Mucosa of descending colon (tissue), 3 donors: ENCODE results near the gene C4orf17. TPM values are rescaled to one million over a fixed set of nuclear protein-coding genes. Genes with fewer than 3 reads are reported as not detected.

Source experiments
- ATAC-seq: fragments of 200-7000 bp; cut with Tn5 transposase; one replicate; pipeline ENCODE4 v1.9.1; 2020; ENCODE audit warnings: mild to moderate bottlenecking, moderate library complexity
- DNase-seq, 3 donors: peaks; one replicate each; pipeline ENCODE4 v3.0.0-alpha.2; 2020
- H3K36me3 ChIP-seq: fragments of 200-600 bp; one replicate; pipeline ENCODE4 v1.8.0; 2021; ENCODE audit warnings: low read depth, mild to moderate bottlenecking
- H3K4me1 ChIP-seq: fragments of 200-600 bp; one replicate; pipeline ENCODE4 v1.8.0; 2021; ENCODE audit warnings: low read depth, mild to moderate bottlenecking
- H3K4me3 ChIP-seq: fragments of 200-600 bp; one replicate; pipeline ENCODE4 v1.8.0; 2021; ENCODE audit warnings: mild to moderate bottlenecking
- H3K9me3 ChIP-seq: fragments of 200-600 bp; one replicate; pipeline ENCODE4 v1.8.0; 2021; ENCODE audit warnings: mild to moderate bottlenecking
- intact Hi-C, 2 donors: fragments of 100-400 bp; cut with DNase I in 1 of 2; cut with micrococcal nuclease in 1 of 2; formaldehyde crosslinking; loops; one replicate each; pipeline versions ENCODE4 v1.11.0 to v1.11.1; 2022; cut with DNase I, micrococcal nuclease
- total RNA-seq, 3 donors: library from RNA; stranded (reverse); fragmentation: NEBNext Ultra II Directional in 2 of 3; extraction: Animal tissue kit (Norgen Biotek cat#: 25700) in 2 of 3; gene quantifications; one replicate each; pipeline versions ENCODE4 v1.2.1 to v1.2.4, GENCODE V29; 2021 to 2023
- TF ChIP-seq, protein P1 (sequence below): fragments of 200-600 bp; IDR thresholded peaks from one replicate; pipeline ENCODE4 v1.8.0; 2022; ENCODE audit warnings: antibody characterized with exemption, mild to moderate bottlenecking
- donor health status: DM: no; HTN: no; CAD: no; lungs with moderate emphysema.
- donor health status: DM: no; HTN: no; CAD: no.
- donor health status: DM: no; HTN: yes; CAD: no.

C4orf17 gene
- total RNA-seq, 3 donors from 2014 or later = not detected

DNA sequence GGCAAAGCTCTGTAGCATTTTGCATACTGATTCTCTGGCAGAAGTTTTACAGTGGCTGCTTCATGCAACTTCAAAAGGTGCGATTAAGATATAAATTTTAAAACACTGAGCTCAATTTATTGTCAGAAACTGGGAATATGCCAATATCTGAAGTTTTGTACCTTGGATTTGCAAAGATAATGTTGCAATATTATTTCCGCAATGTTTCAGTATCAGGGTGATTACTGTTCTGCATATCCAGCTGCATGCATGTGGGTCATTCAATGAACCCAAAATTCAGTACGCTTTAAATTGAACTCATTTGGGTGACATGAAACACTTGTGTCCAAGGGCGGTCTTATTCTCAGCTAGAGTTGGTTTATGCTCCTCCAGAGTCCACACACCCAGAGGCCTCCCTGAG lies 26.9 kb downstream of the C4orf17 start:
- DNase-seq = no peak
- intact Hi-C loops = no loop called here
- Histone ChIP-seq H3K4me3 (no peak overlapping the region), H3K4me1 (no peaks in the 10 kb centered on the region), H3K36me3 (no peaks in the 10 kb centered on the region), H3K9me3 (no peaks in the 10 kb centered on the region)
- TF ChIP-seq, protein P1, sequence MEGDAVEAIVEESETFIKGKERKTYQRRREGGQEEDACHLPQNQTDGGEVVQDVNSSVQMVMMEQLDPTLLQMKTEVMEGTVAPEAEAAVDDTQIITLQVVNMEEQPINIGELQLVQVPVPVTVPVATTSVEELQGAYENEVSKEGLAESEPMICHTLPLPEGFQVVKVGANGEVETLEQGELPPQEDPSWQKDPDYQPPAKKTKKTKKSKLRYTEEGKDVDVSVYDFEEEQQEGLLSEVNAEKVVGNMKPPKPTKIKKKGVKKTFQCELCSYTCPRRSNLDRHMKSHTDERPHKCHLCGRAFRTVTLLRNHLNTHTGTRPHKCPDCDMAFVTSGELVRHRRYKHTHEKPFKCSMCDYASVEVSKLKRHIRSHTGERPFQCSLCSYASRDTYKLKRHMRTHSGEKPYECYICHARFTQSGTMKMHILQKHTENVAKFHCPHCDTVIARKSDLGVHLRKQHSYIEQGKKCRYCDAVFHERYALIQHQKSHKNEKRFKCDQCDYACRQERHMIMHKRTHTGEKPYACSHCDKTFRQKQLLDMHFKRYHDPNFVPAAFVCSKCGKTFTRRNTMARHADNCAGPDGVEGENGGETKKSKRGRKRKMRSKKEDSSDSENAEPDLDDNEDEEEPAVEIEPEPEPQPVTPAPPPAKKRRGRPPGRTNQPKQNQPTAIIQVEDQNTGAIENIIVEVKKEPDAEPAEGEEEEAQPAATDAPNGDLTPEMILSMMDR = no peak
- no peak for ATAC-seq

- no peak for ATAC-seq
- Histone ChIP-seq H3K9me3 (no peaks in the 10 kb centered on the region), H3K4me3 (no peak overlapping the region)
These were observed 29.6 kb downstream of the C4orf17 start for GRCh38 chr4:99540277-99540939.

DNA sequence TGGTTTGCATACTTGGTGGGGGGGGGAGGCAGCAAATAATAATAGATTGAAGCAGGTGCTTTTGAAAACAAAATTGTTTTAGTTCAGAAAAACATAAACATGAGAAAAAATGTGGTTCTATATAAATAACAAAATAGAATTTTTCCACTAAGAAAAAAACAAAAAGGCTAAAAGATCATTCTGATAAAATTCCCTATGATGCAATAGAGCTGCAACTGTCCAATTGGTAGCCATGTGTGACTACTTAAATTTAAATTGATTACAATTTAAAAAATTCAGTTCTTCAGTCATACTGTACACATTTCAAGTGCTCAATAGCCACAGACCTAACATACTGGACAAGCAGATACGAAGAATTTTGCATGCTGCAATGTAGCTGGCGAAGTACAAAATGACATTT lies 42.1 kb downstream of the C4orf17 start:
- Histone ChIP-seq H3K36me3 (no peaks in the 10 kb centered on the region), H3K4me3 (no peak overlapping the region), H3K9me3 (no peaks in the 10 kb centered on the region), H3K4me1 (no peaks in the 10 kb centered on the region)
- no peak for ATAC-seq
- DNase-seq = no peak
- intact Hi-C loops = no loop called here
- TF ChIP-seq, protein P1 = no peak

More at GRCh38 chr4:99540277-99540939, 29.6 kb downstream of the C4orf17 start:
- intact Hi-C loops = no loop called here
- no peaks in the 10 kb centered on the region for H3K36me3 ChIP-seq
- DNase-seq = no peak
- TF ChIP-seq, protein P1 = no peak
- no peaks in the 10 kb centered on the region for H3K4me1 ChIP-seq

- H3K36me3 ChIP-seq = no peaks in the 10 kb centered on the region
- H3K4me1 ChIP-seq = no peaks in the 10 kb centered on the region
- ATAC-seq = peak; percentile 98
- H3K9me3 ChIP-seq = no peaks in the 10 kb centered on the region
- TF ChIP-seq, protein P1 = peak; percentile 26
- DNase-seq = peak; percentile 96 to 99 (median 98)
- H3K4me3 ChIP-seq = peak within 1 kb of the TSS; percentile 33
- intact Hi-C loops = loop anchor here in 1 of 2 donors (5.0 kb wide), 2 partner anchors 244 to 384 kb away; partner anchors contain the start of gene DNAJB14
These were observed 52.7 kb downstream of the C4orf17 start, which contains the start of gene TRMT10A for GRCh38 chr4:99563310-99564186. Gene TRMT10A (minus strand): TSS chr4:99564039. CDS start chr4:99559338, 4,701 bp downstream.

DNA sequence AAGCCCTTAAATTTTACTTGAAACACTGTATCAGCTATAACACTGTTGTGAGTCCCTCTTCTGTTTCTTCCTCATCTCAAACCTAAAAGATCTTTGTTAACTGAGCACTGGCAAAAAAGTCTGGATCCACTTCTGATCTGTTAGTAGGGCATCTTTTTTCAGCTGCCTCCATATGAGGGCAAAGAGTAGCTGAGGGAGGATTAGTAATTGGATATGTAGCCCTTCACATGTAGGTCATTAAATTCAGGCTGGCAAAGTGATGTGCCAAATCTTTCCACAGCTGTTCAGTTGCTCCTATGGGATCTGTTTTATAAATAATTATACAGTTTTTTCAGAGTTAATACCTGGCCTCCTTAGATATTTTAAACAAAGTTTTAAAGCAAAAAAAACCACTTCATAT lies 54.1 kb downstream of the C4orf17 start:
- TF ChIP-seq, protein P1 = no peak
- Histone ChIP-seq H3K4me1 (no peaks in the 10 kb centered on the region), H3K36me3 (no peaks in the 10 kb centered on the region), H3K4me3 (no peak overlapping the region), H3K9me3 (no peaks in the 10 kb centered on the region)
- intact Hi-C loops = loop anchor here in 1 of 2 donors (5.0 kb wide), 2 partner anchors 242 to 382 kb away; partner anchors contain the start of gene DNAJB14
- DNase-seq = no peak
- no peak for ATAC-seq
